ENCODE measurements around the gene COL26A1. TPM values are rescaled to one million over a fixed set of nuclear protein-coding genes. Genes with fewer than 3 reads are reported as not detected.
A peak's percentile ranks its signal among the peaks of the same experiment; 100 is the strongest.
"Not testable (repeated sequence)": the region's sequence is repeated elsewhere in the genome, so short reads cannot be mapped to it uniquely, and the experiment has no call there.

Gene COL26A1
- total RNA-seq, 6 experiments from 2014 or later = not detected

- Mint-ChIP-seq H3K36me3 (ENCODE audit: low read depth) (no peaks in the 10 kb centered on the region), H3K27ac (peak overlapping the region; percentile 55; the same call in 1 of the 2 replicates), H3K9me3 (no peaks in the 10 kb centered on the region; the same call in 1 of the 2 replicates), H3K4me3 (no peak overlapping the region), H3K27me3 (ENCODE audit: insufficient read depth) (peaks cover 6% of the 10 kb centered on the region), H3K4me1 (ENCODE audit: low read depth) (peaks cover 10% of the 10 kb centered on the region; the same call in 1 of the 2 replicates)
- DNase-seq = no peak
- TF ChIP-seq, protein P1, sequence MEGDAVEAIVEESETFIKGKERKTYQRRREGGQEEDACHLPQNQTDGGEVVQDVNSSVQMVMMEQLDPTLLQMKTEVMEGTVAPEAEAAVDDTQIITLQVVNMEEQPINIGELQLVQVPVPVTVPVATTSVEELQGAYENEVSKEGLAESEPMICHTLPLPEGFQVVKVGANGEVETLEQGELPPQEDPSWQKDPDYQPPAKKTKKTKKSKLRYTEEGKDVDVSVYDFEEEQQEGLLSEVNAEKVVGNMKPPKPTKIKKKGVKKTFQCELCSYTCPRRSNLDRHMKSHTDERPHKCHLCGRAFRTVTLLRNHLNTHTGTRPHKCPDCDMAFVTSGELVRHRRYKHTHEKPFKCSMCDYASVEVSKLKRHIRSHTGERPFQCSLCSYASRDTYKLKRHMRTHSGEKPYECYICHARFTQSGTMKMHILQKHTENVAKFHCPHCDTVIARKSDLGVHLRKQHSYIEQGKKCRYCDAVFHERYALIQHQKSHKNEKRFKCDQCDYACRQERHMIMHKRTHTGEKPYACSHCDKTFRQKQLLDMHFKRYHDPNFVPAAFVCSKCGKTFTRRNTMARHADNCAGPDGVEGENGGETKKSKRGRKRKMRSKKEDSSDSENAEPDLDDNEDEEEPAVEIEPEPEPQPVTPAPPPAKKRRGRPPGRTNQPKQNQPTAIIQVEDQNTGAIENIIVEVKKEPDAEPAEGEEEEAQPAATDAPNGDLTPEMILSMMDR (IDR thresholded peaks at IDR 0.05) = peak; percentile 16; the same call in 1 of the 2 replicates
Measured at GRCh38 chr7:101598986-101599771, 236.5 kb downstream of the COL26A1 start.

GRCh38 chr7:101599787-101600186 lies 237.1 kb downstream of the COL26A1 start:
- Mint-ChIP-seq H3K9me3 (no peaks in the 10 kb centered on the region; the same call in 1 of the 2 replicates), H3K36me3 (ENCODE audit: low read depth) (no peaks in the 10 kb centered on the region), H3K27me3 (ENCODE audit: insufficient read depth) (peaks cover 6% of the 10 kb centered on the region), H3K4me3 (no peak overlapping the region), H3K27ac (no peak overlapping the region), H3K4me1 (ENCODE audit: low read depth) (peaks cover 10% of the 10 kb centered on the region; the same call in 1 of the 2 replicates)
- DNase-seq = no peak
- TF ChIP-seq, protein P1 (IDR thresholded peaks at IDR 0.05) = no peak

DNA sequence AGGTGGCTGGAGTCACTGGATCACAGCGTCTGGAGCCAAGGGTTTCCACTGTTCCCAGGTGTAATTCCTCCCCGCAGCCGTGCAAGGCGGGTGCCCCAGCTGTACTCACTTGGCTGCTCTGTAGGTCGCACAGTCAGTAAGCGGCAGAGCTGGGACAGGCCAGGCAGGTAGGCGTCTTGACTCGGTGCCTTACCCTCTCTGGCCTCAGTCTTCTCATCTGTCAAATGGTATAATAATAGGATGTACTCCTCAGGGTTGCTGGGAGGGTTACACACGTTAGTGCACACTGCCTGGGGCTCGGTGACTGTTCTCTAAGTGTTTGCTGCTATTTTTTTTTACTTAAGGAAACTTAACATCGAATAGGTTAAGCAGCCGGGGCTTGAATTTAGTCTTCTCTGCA lies 239.4 kb downstream of the COL26A1 start:
- Mint-ChIP-seq H3K36me3 (ENCODE audit: low read depth) (no peaks in the 10 kb centered on the region), H3K4me3 (no peak overlapping the region), H3K9me3 (no peaks in the 10 kb centered on the region), H3K4me1 (ENCODE audit: low read depth) (peaks cover 10% of the 10 kb centered on the region; the same call in 1 of the 2 replicates), H3K27me3 (ENCODE audit: insufficient read depth) (no peaks in the 10 kb centered on the region; the same call in 1 of the 2 replicates), H3K27ac (no peak overlapping the region)
- DNase-seq = no peak
- TF ChIP-seq, protein P1 (IDR thresholded peaks at IDR 0.05) = no peak

GRCh38 chr7:101602484-101603241 lies 240.0 kb downstream of the COL26A1 start:
- DNase-seq = peak; percentile 65
- Mint-ChIP-seq H3K27me3 (ENCODE audit: insufficient read depth) (no peaks in the 10 kb centered on the region; the same call in 1 of the 2 replicates), H3K9me3 (no peaks in the 10 kb centered on the region), H3K4me3 (no peak overlapping the region), H3K4me1 (ENCODE audit: low read depth) (peaks cover 10% of the 10 kb centered on the region; the same call in 1 of the 2 replicates), H3K36me3 (ENCODE audit: low read depth) (no peaks in the 10 kb centered on the region), H3K27ac (no peak overlapping the region)
- TF ChIP-seq, protein P1 (IDR thresholded peaks at IDR 0.05) = peak; percentile 97

DNA sequence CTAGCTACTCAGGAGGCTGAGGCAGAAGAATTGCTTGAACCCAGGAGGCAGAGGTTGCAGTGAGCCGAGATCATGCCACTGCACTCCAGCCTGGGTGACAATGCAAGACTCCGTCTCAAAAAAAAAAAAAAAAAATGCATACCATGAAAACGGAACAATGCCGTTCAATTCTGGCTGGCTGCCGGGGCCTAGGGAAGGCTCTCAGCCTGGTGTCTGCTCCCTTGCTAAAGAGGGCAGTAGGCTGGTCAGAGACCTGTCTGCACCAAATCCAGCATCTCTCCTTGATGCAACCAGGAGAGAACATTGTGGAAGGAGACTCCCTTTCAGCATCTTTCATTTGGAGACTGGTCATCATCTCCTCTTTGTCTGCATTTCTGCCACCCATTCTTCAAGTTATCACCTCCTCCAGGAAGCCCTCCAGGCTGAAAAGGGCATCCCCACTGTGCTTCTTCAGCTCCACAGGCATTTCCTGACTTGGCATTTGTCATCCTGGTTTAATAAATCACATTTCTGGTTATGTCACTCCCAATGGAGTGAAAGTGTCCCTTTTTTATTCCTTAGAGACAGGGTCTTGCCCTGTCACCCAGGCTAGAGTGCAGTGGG lies 241.8 kb downstream of the COL26A1 start:
- H3K27ac Mint-ChIP-seq = no peak overlapping the region
- peaks cover 10% of the 10 kb centered on the region; the same call in 1 of the 2 replicates for H3K4me1 Mint-ChIP-seq (ENCODE audit: low read depth)
- no peak for DNase-seq
- no peaks in the 10 kb centered on the region for H3K27me3 Mint-ChIP-seq (ENCODE audit: insufficient read depth)
- H3K36me3 Mint-ChIP-seq (ENCODE audit: low read depth) = no peaks in the 10 kb centered on the region
- H3K9me3 Mint-ChIP-seq = no peaks in the 10 kb centered on the region
- TF ChIP-seq, protein P1 (IDR thresholded peaks at IDR 0.05) = no peak
- no peak overlapping the region for H3K4me3 Mint-ChIP-seq

DNA sequence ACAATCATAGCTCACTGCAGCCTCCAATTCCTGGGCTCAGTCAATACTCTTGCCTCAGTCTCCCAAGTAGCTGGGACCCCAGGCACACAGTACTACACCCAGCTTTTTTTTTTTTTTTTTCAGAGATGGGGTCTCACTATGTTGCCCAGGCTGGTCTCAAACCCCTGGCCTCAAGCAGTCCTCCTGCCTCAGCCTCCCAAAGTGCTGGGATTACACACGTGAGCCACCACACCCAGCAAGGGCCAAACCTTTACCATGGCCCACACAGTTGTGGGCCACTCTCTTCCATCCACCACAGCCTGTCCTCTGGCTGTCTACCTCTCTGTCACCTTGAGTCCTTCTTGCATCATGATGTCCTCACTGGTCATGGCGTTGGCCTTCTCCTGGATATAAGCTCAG lies 242.3 kb downstream of the COL26A1 start:
- H3K27me3 Mint-ChIP-seq (ENCODE audit: insufficient read depth); H3K36me3 Mint-ChIP-seq (ENCODE audit: low read depth): not testable (repeated sequence)
- H3K4me1 Mint-ChIP-seq (ENCODE audit: low read depth) = peaks cover 10% of the 10 kb centered on the region; the same call in 1 of the 2 replicates

More for the DNA sequence above, 242.3 kb downstream of the COL26A1 start:
- not testable (repeated sequence) for H3K4me3 Mint-ChIP-seq, DNase-seq, H3K27ac Mint-ChIP-seq, H3K9me3 Mint-ChIP-seq

Measured in HFFc6 (cell line).